Endothelial cell (in vitro differentiated cells): ENCODE measurements around the gene AGO3. TPM values are rescaled to one million over a fixed set of nuclear protein-coding genes. Genes with fewer than 3 reads are reported as not detected.

Experiments used
- DNase-seq: peaks from one replicate; pipeline ENCODE4 v3.0.0; 2021; ENCODE audit warnings: low spot score
- H3K27ac Mint-ChIP-seq: one replicate; pipeline ENCODE4 v1.8.0; 2021; ENCODE audit warnings: mixed read lengths, inconsistent platforms; ENCODE audit not compliant: unreplicated experiment
- H3K27me3 Mint-ChIP-seq: one replicate; pipeline ENCODE4 v1.8.0; 2021; ENCODE audit warnings: mild to moderate bottlenecking, moderate library complexity, mixed read lengths, inconsistent platforms; ENCODE audit not compliant: unreplicated experiment
- H3K36me3 Mint-ChIP-seq: one replicate; pipeline ENCODE4 v1.8.0; 2021; ENCODE audit warnings: mild to moderate bottlenecking, low read depth, mixed read lengths, inconsistent platforms; ENCODE audit not compliant: unreplicated experiment
- H3K4me1 Mint-ChIP-seq: one replicate; pipeline ENCODE4 v1.8.0; 2021; ENCODE audit warnings: mild to moderate bottlenecking, mixed read lengths, inconsistent platforms; ENCODE audit not compliant: unreplicated experiment
- H3K4me3 Mint-ChIP-seq: one replicate; pipeline ENCODE4 v1.8.0; 2021; ENCODE audit warnings: mild to moderate bottlenecking, mixed read lengths, inconsistent platforms; ENCODE audit not compliant: unreplicated experiment
- H3K9me3 Mint-ChIP-seq: one replicate; pipeline ENCODE4 v1.8.0; 2021; ENCODE audit warnings: mixed read lengths, inconsistent platforms; ENCODE audit not compliant: unreplicated experiment
- total RNA-seq: library from RNA; stranded (reverse); fragmentation: NEBNext Ultra II Directional; extraction: Animal tissue kit (Norgen Biotek cat#: 25700); gene quantifications from one replicate; pipeline ENCODE4 v1.2.1, GENCODE V29; 2021; ENCODE audit not compliant: unreplicated experiment
- TF ChIP-seq, protein P1 (sequence below): fragments of 200-600 bp; sonication (generic); IDR thresholded peaks from one replicate; pipeline ENCODE4 v1.5.0; 2021; ENCODE audit warnings: antibody characterized with exemption; ENCODE audit not compliant: unreplicated experiment

The AGO3 gene
- total RNA-seq, 1 donor from 2014 or later = 25.9 TPM

DNA sequence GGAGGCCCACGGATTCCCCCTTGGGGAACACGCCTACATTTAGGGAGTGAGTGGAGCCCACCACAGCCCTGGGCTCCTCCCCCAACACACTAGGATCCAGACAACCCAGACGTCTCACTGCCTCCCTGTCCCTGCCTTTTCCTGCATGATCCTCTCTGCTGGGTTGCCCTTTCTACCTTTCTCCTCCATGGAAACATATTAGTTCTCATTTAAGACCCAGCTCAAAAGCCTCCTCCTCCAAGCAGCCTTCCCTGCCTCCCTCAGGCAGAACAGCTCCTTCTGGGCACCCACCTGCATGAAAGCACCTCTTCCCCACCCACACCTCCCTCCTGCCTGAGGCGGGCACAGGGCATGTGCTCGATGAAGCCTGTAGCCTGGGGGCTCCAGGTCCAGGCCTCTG, 183.5 kb downstream of the AGO3 start:
- TF ChIP-seq, protein P1, sequence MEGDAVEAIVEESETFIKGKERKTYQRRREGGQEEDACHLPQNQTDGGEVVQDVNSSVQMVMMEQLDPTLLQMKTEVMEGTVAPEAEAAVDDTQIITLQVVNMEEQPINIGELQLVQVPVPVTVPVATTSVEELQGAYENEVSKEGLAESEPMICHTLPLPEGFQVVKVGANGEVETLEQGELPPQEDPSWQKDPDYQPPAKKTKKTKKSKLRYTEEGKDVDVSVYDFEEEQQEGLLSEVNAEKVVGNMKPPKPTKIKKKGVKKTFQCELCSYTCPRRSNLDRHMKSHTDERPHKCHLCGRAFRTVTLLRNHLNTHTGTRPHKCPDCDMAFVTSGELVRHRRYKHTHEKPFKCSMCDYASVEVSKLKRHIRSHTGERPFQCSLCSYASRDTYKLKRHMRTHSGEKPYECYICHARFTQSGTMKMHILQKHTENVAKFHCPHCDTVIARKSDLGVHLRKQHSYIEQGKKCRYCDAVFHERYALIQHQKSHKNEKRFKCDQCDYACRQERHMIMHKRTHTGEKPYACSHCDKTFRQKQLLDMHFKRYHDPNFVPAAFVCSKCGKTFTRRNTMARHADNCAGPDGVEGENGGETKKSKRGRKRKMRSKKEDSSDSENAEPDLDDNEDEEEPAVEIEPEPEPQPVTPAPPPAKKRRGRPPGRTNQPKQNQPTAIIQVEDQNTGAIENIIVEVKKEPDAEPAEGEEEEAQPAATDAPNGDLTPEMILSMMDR = no peak
- Mint-ChIP-seq H3K9me3 (no peaks in the 10 kb centered on the region), H3K27ac (no peak overlapping the region), H3K4me3 (no peak overlapping the region), H3K4me1 (no peaks in the 10 kb centered on the region), H3K27me3 (peaks cover 10% of the 10 kb centered on the region), H3K36me3 (peaks cover 3% of the 10 kb centered on the region)
- DNase-seq = no peak

- H3K27ac Mint-ChIP-seq = no peak overlapping the region
- peaks cover 10% of the 10 kb centered on the region for H3K27me3 Mint-ChIP-seq
Measured at GRCh38 chr1:36115200-36115669, 184.3 kb downstream of the AGO3 start.

GRCh38 chr1:36115931-36116330, 185.0 kb downstream of the AGO3 start:
- Mint-ChIP-seq H3K27ac (no peak overlapping the region), H3K36me3 (peaks cover 3% of the 10 kb centered on the region), H3K27me3 (peaks cover 10% of the 10 kb centered on the region), H3K4me1 (no peaks in the 10 kb centered on the region), H3K9me3 (no peaks in the 10 kb centered on the region), H3K4me3 (no peak overlapping the region)
- TF ChIP-seq, protein P1 = no peak
- DNase-seq = no peak

More at GRCh38 chr1:36115200-36115669, 184.3 kb downstream of the AGO3 start:
- H3K4me3 Mint-ChIP-seq = no peak overlapping the region
- no peaks in the 10 kb centered on the region for H3K4me1 Mint-ChIP-seq
- peaks cover 3% of the 10 kb centered on the region for H3K36me3 Mint-ChIP-seq
- H3K9me3 Mint-ChIP-seq = no peaks in the 10 kb centered on the region
- no peak for DNase-seq
- TF ChIP-seq, protein P1 = no peak

- TF ChIP-seq, protein P1 = no peak
- DNase-seq = no peak
- Mint-ChIP-seq H3K9me3 (no peaks in the 10 kb centered on the region), H3K27me3 (peaks cover 12% of the 10 kb centered on the region), H3K36me3 (peaks cover 3% of the 10 kb centered on the region), H3K4me1 (no peaks in the 10 kb centered on the region), H3K27ac (no peak overlapping the region), H3K4me3 (no peak overlapping the region)
Measured at GRCh38 chr1:36116901-36117300, 186.0 kb downstream of the AGO3 start.

- TF ChIP-seq, protein P1 = no peak
- Mint-ChIP-seq H3K27me3 (peaks cover 11% of the 10 kb centered on the region), H3K4me3 (no peak overlapping the region), H3K4me1 (peaks cover 3% of the 10 kb centered on the region), H3K9me3 (no peaks in the 10 kb centered on the region), H3K36me3 (peaks cover 3% of the 10 kb centered on the region), H3K27ac (no peak overlapping the region)
- DNase-seq = no peak
Measured at GRCh38 chr1:36118447-36119204, 187.7 kb downstream of the AGO3 start.
